ENCODE measurements around the gene RNF175.

Gene RNF175

GRCh38 chr4:153741541-153741940 is 18.3 kb downstream of the RNF175 start:
- FAIRE-seq, result no peak

- no peak for FAIRE-seq
These were observed 23.8 kb downstream of the RNF175 start for GRCh38 chr4:153735906-153736461.

GRCh38 chr4:153733751-153734448 is 25.9 kb downstream of the RNF175 start:
- no peak for FAIRE-seq

- no peak for FAIRE-seq
These were observed 28.6 kb downstream of the RNF175 start for GRCh38 chr4:153731239-153731638.

DNA sequence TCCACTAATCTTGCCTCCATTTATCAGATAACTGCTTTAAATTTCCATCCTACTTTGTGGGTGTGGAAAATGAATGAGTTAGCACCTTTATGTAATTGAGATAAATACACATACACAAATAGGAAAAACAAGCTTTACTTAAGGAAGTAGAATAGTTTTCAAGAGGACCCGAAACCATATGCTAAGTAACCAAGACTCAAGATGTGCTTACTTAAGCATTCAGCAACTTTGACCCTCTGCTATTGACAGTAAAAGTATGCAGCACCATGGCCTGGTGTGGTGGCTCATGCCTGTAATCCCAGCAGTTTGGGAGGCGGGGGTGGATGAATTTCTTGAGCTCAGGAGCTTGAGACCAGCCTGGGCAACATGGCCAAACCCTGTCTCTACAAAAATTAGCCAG is 29.9 kb downstream of the RNF175 start:
- no peak for FAIRE-seq

- FAIRE-seq, result no peak
These were observed 31.2 kb downstream of the RNF175 start for GRCh38 chr4:153728660-153729059.

GRCh38 chr4:153728151-153728550 is 31.7 kb downstream of the RNF175 start:
- no peak for FAIRE-seq

GRCh38 chr4:153725831-153726154 is 34.0 kb downstream of the RNF175 start:
- FAIRE-seq, result no peak

GRCh38 chr4:153725136-153725830 is 34.5 kb downstream of the RNF175 start:
- FAIRE-seq, result no peak

GRCh38 chr4:153724606-153725005 is 35.2 kb downstream of the RNF175 start:
- no peak for FAIRE-seq

GRCh38 chr4:153722036-153722435 is 37.8 kb downstream of the RNF175 start:
- FAIRE-seq, result no peak

DNA sequence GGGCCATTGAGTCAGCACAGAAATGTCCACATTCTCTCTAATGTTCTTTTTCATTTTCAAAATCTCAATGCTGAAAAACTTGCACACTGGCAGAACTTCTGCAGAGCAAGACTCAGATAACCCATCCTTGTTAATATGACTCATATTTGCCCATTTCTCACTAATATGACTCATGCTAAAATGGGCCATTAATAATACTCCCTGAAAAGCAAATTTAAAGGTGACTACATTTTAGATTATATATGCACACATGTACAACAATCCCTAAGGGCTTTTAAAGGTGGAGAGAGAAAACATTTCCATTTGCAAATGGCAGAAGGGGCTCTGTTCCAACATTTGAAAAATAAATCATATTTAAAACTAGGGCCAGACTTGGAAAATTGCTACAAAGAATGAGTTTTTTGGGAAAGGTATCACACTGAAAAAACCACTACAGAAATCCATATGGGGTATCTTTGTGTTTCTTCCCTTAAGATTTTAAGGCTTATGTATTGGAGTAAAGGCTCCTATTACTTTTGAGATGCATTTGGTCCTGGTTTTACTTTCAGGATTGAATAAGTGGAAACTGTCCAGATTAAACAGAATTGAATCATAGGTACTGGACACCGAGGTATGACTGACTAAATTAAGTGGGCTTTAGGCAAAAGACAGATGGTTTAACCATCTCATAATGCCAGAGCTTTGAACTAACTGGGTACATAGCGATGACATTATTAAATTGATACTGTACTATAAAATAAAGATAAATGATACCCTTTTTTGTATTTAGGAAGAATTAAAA is 45.8 kb downstream of the RNF175 start:
- FAIRE-seq, result no peak

DNA sequence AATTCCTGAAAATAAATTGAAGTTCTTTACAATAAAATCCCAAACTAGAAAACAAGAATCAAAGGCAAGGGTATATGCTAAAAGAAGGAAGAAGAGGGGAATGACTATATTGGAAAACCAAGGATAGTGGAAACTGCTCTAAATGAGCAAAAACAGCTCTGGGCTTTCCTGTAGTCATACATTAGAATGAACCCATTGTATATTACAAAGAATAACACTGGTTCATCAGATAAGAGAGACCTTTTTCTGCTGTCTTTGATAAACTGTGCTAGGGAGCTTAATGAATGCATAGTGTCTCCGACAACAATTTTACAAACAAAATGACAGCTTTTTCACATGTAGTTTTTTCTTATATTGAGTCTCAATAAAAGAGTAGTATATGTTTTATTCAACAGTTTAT is 49.1 kb downstream of the RNF175 start:
- no peak for FAIRE-seq

- FAIRE-seq, result no peak
These were observed 53.3 kb downstream of the RNF175 start for GRCh38 chr4:153706519-153706918.

DNA sequence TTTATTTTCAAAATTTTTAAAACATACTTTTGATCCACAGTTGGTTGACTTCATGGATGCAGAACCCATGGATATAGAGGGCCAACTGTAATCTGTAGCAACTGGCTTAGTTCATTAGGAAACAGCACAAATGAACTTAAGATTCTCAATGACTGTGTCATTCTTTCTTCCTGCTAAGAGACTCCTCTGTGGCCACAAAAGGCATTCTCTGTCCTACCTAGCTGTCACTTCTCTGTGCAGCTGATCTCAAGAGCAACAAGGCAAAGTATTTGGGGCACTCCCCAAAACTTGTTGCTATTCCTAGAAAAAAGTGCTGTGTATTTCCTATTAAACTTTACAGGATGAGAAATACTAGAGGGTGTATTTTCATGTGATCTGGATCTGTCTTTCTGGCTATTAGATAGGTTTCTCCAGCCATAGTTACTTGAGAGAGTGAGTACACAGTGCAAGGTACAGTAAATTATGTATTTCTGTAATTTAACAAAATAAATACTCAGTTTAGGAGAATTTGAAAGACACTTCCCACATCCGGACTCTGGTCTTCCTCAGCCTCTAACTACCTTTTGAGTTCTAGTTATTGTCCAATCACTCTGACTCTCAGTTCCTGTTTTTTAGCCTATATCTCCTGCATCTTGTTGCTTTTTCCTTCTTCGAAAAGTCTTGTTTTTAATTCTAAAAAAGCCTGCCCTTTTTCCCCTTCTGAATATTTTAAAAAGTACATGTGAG is 53.9 kb downstream of the RNF175 start:
- FAIRE-seq, result no peak

- no peak for FAIRE-seq
These were observed 55.3 kb downstream of the RNF175 start for GRCh38 chr4:153704522-153704921.

DNA sequence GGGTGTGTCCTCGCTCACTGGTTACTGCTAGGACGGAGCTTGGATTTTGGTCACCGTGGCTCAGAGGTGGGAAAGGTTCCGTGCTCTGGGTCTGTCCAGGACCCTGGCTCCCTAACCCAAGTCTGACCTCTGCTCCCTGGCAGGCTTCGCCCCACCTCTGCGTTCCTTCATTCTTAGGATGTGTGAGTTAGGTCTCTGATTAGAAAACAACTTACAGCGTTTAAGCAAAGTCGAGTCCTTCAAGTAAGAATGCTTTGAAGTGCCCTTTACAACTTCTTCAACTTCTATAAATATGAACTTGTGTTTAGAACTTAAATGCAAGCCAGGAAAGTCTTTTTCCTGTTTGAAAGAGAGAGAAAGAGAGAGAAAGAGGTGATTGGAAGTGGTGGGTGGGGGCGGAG is 74.9 kb downstream of the RNF175 start:
- no peak for FAIRE-seq

DNA sequence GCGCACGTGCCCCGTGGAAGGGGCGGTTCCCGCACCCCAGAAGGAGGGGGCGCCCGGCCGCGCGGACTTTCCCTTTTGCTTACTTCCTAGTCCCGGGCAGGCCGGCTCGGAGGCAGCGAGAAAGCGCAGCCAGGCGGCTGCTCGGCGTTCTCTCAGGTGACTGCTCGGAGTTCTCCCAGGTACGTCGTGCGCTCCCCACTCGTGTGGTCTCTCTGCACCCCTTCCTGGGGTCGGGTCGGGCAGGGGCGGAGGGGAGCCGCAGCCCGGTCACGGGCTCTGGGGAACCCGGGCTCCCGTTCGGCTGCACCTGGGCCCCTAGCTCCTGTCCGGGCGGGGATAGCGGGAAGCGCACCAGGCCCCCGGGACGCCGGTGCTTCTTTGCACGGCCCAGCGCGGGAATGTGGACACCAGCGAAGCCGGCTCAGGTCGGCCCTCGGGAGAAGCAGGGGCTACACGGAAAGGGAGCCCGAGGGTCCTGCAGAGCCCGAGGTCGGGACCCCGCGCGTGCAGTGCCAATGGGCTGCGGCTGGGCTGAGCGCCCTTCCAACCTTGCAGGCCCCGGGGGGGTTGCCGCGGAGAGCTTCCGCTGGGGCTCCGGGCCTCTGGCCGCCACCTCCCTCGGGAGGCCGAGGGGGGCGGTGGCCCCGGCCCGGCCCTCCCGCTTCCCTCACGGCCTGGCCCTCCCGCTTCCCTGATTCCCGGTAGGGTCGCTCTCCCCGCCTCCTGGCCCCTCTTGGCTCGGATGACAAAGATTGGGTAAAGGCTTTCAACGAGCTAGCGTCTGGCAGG is 75.4 kb downstream of the RNF175 start, which contains the start of gene TLR2:
TSS of gene TLR2 (plus strand) at position 99 of the 789 bp plus-strand sequence. CDS start 18,628 bp downstream, outside the sequence.
- FAIRE-seq, result no peak

GRCh38 chr4:153683763-153684181 is 76.1 kb downstream of the RNF175 start:
- FAIRE-seq, result no peak

DNA sequence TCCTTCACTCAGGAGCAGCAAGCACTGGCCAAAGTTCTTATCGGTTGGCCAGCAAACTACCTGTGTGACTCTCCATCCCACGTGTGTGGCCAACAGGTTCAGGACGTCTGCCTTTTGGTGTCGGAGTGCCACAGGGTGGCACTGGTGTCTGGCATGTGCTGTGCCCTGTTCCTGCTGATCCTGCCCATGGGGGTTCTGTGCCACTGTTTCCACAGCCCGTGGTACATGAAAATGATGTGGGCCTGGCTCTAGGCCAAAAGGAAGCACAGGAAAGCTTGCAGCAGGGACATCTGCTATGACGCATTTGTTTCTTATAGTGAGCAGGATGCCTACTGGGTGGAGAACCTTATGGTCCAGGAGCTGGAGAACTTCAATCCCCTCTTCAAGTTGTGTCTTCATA is 80.3 kb downstream of the RNF175 start:
- no peak for FAIRE-seq

DNA sequence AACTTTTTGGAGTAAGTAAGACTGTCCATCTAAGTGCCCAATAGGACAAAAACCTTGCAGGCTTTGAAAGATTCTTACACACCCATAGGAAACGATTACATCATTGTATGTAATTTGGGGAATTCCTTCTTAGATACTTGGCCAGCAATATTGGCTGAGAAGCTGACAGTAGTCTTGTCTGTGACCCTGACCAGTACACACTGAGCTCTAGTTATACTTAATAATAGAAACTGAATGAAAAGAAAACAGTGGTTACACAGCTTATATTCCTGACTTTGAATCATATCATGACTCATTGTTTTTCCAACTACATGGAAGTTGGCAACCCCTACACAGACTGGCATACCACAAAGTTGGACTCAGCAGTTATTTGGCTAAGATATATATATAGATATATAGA is 82.8 kb downstream of the RNF175 start:
- FAIRE-seq, result no peak

DNA sequence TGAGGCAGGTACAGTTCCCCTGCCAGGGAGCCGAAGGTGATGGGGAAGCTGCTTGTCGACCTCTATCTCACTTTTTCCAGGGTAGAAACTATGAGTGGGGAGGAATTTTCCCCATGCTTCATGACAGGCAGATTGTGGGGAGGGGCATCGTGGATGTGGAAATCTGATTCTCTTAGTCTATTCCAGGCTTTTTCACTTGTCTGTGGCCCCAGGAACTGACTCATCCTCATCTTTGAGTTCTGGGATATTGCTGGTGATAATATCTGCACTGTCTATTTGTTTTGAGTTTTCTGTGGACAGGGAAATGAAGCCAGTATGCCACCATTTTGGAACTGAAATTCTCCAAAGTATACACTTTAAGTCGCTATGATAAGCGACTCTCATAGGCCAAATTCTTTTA is 83.3 kb downstream of the RNF175 start:
- no peak for FAIRE-seq
